Breast epithelium (tissue), 4 donors: Measurements from ENCODE around the gene CD58. TPM values are rescaled to one million over a fixed set of nuclear protein-coding genes. Genes with fewer than 3 reads are reported as not detected.
A peak's percentile ranks its signal among the peaks of the same experiment; 100 is the strongest.

ENCODE experiments used
- DNase-seq, 2 donors: peaks; one replicate each; pipeline ENCODE4 v3.0.0-alpha.2; 2019; ENCODE audit warnings: low spot score in 2 of 2
- H3K27ac ChIP-seq, 2 donors: fragments of 200-600 bp; sonication (generic) in 1 of 2; one replicate each; pipeline ENCODE4 v1.5.1; 2016 to 2019; ENCODE audit warnings: mild to moderate bottlenecking in 1 of 2
- H3K27me3 ChIP-seq, 2 donors: fragments of 200-600 bp; sonication (generic) in 1 of 2; one replicate each; pipeline versions ENCODE4 v1.5.1 to v1.6.0; 2017 to 2019; ENCODE audit warnings: control low read depth in 1 of 2, mild to moderate bottlenecking in 1 of 2
- H3K36me3 ChIP-seq: fragments of 200-600 bp; one replicate; pipeline ENCODE4 v1.5.1; 2019
- H3K4me1 ChIP-seq, 2 donors: fragments of 200-600 bp; sonication (generic); one replicate each; pipeline ENCODE4 v1.5.1; 2016 to 2019; ENCODE audit warnings: control low read depth in 1 of 2
- H3K4me3 ChIP-seq, 3 donors: fragments of 200-600 bp; sonication (generic); 1 replicate in 2 of 3; 2 replicates in 1 of 3; pipeline ENCODE4 v1.5.1; 2016 to 2019; ENCODE audit warnings: mild to moderate bottlenecking in 3 of 3, moderate library complexity in 2 of 3
- H3K9me3 ChIP-seq, 2 donors: fragments of 200-600 bp; sonication (generic) in 1 of 2; one replicate each; pipeline ENCODE4 v1.5.1; 2016 to 2019; ENCODE audit warnings: control low read depth in 1 of 2
- POLR2A ChIP-seq: fragments of 450-650 bp; IDR thresholded peaks from one replicate; pipeline ENCODE4 v1.6.1; 2016; ENCODE audit warnings: antibody characterized with exemption, mild to moderate bottlenecking, moderate library complexity
- POLR2AphosphoS5 ChIP-seq, 3 donors: sonication (generic); formaldehyde crosslinking; IDR thresholded peaks; one replicate each; pipeline ENCODE4 v1.6.1; 2017; ENCODE audit warnings: antibody characterized with exemption in 3 of 3
- intact Hi-C: fragments of 100-400 bp; cut with DNase I; formaldehyde crosslinking; loops from one replicate; pipeline ENCODE4 v1.15.1; 2023; ENCODE audit warnings: low total_unique reads
- total RNA-seq, 3 donors: library from RNA; depleted of rRNA; stranded (reverse); fragments of >200 nt; gene quantifications; one replicate each; pipeline ENCODE4 v1.1.0, GENCODE V29; 2016
- TF ChIP-seq, protein P1 (sequence below), 3 donors: fragments of 450-650 bp; IDR thresholded peaks; one replicate each; pipeline ENCODE4 v1.5.1; 2016 to 2017; ENCODE audit warnings: antibody characterized with exemption in 3 of 3, mild to moderate bottlenecking in 3 of 3, moderate library complexity in 3 of 3

Gene CD58
- total RNA-seq, 3 donors from 2014 or later: 22.0 to 31.4 (median 31.3) TPM

DNA sequence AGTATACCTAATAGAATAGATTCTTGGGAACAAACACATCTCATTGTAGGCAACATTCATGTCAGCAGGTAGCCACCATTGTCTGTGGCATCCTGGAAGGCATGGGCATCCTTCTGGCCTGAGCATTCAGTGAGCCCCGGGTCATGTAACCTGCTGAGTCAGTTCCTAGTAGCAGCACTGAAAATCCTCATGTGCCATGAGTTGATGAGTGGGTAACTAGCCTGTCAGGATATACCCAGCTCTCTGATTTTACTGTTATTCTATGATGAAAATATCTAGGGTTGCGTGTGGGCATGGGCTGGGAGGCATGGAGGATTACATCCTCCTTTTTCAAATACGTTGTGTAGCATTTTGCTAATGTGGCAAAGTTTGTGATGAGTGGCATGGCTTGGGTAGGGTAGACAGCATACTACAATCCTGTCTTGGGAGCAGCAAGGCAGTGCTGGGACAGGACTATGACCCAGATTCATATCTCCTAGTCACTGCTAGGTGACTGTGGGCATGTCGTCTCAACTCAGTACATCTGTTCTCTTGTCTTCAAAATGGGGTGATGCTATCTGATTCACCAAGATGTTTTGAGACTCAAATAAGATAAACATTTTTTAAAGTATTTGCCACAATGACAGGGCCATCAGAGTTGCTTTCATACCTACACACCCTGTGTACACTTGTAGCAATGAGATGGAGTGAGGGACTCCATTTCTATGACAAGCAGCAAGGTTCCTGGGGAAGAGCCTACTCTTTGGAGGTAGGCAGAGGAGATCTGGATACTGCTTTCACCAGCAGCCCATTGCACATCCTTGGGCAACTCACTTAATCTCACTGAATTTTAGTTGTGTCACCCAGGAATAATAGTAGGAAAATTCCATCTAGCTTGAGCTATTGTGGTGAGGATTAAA lies 62.5 kb downstream of the CD58 start:
- Histone ChIP-seq H3K4me3 (no peak overlapping the region), H3K27ac (peak overlapping the region in 1 of 2 donors; percentile 16), H3K27me3 (no peaks in the 10 kb centered on the region), H3K9me3 (no peaks in the 10 kb centered on the region), H3K36me3 (no peaks in the 10 kb centered on the region), H3K4me1 (peaks cover 3 to 6% of the 10 kb centered on the region in 2 donors)
- intact Hi-C loops: no loop called here
- TF ChIP-seq POLR2AphosphoS5 (IDR thresholded peaks at IDR 0.05) (no peak), POLR2A (no peak)
- TF ChIP-seq, protein P1, sequence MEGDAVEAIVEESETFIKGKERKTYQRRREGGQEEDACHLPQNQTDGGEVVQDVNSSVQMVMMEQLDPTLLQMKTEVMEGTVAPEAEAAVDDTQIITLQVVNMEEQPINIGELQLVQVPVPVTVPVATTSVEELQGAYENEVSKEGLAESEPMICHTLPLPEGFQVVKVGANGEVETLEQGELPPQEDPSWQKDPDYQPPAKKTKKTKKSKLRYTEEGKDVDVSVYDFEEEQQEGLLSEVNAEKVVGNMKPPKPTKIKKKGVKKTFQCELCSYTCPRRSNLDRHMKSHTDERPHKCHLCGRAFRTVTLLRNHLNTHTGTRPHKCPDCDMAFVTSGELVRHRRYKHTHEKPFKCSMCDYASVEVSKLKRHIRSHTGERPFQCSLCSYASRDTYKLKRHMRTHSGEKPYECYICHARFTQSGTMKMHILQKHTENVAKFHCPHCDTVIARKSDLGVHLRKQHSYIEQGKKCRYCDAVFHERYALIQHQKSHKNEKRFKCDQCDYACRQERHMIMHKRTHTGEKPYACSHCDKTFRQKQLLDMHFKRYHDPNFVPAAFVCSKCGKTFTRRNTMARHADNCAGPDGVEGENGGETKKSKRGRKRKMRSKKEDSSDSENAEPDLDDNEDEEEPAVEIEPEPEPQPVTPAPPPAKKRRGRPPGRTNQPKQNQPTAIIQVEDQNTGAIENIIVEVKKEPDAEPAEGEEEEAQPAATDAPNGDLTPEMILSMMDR (IDR thresholded peaks at IDR 0.05): no peak
- DNase-seq: no peak

- no peaks in the 10 kb centered on the region for H3K9me3 ChIP-seq
- no peaks in the 10 kb centered on the region for H3K36me3 ChIP-seq
- peaks cover 3 to 6% of the 10 kb centered on the region in 2 donors for H3K4me1 ChIP-seq
- H3K27me3 ChIP-seq: no peaks in the 10 kb centered on the region
- TF ChIP-seq POLR2A: no peak
- TF ChIP-seq, protein P1 (IDR thresholded peaks at IDR 0.05): no peak
- TF ChIP-seq POLR2AphosphoS5 (IDR thresholded peaks at IDR 0.05): no peak
- no peak overlapping the region for H3K4me3 ChIP-seq
- DNase-seq: no peak
- intact Hi-C loops: no loop called here
- no peak overlapping the region for H3K27ac ChIP-seq
Observed at GRCh38 chr1:116507631-116508030, 63.2 kb downstream of the CD58 start.

DNA sequence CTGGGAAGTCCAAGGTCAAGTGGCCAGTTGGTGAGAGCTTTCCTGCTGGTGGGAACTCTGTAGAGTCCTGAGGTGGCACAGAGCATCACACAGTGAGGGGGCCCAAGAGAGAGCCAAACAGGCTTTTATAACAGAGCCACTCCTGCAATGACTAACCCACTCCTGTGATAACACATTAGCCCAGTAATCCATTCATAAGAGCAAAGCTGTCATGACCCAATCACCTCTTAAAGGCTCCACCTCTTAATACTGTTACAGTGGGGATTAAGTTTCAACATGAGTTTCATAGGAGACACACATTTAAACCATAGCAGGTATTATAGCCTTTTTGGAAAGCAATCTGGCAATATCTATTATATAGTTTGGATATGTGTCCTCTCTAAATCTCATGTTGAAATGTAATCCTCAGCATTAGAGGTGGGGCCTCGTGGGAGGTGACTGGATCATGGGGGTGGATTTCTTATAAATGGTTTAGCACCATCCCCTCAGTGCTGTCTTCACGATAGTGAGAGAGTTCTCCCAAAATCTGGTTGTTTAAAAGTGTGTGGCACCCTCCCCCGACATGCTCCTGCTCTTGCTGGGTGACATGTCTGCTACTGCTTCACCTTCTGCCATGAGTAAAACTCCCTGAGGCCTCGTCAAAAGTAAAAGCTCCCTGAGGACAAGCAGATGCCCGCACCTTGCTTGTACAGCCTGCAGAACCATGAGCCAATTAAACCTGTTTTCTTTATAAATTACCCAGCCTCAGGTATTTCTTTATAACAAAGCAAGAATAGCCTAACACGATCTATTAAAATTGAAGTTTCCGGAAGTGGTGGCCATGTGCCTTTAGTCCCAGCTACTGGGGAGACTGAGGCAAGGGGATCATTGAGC lies 64.5 kb downstream of the CD58 start:
- Histone ChIP-seq H3K36me3 (no peaks in the 10 kb centered on the region), H3K27ac (no peak overlapping the region), H3K4me3 (no peak overlapping the region), H3K9me3 (no peaks in the 10 kb centered on the region), H3K4me1 (peaks cover 3 to 6% of the 10 kb centered on the region in 2 donors), H3K27me3 (no peaks in the 10 kb centered on the region)
- intact Hi-C loops: no loop called here
- TF ChIP-seq, protein P1 (IDR thresholded peaks at IDR 0.05): no peak
- TF ChIP-seq POLR2A (no peak), POLR2AphosphoS5 (IDR thresholded peaks at IDR 0.05) (no peak)
- DNase-seq: no peak

GRCh38 chr1:116504308-116505156 lies 66.3 kb downstream of the CD58 start:
- H3K27ac ChIP-seq: peak overlapping the region; percentile 37 to 55
- no peak overlapping the region for H3K4me3 ChIP-seq
- intact Hi-C loops: loop anchor here (5.0 kb wide), 1 partner anchor 367 kb away; no protein-coding TSS in a partner anchor
- H3K4me1 ChIP-seq: peaks cover 3 to 6% of the 10 kb centered on the region in 2 donors
- H3K36me3 ChIP-seq: no peaks in the 10 kb centered on the region
- no peak for TF ChIP-seq POLR2AphosphoS5 (IDR thresholded peaks at IDR 0.05)
- TF ChIP-seq POLR2A: no peak
- TF ChIP-seq, protein P1 (IDR thresholded peaks at IDR 0.05): no peak
- peak in 1 of 2 donors; percentile 62 for DNase-seq
- no peaks in the 10 kb centered on the region for H3K9me3 ChIP-seq
- H3K27me3 ChIP-seq: no peaks in the 10 kb centered on the region
